HG03045 (cell line): Measurements from ENCODE around the gene RNU6-8.

Experiments used
- ATAC-seq: cut with Tn5 transposase; IDR thresholded peaks from one replicate; pipeline ENCODE4 v1.9.1; 2021; ENCODE audit warnings: mild to moderate bottlenecking, moderate library complexity; ENCODE audit not compliant: unreplicated experiment

Gene RNU6-8

DNA sequence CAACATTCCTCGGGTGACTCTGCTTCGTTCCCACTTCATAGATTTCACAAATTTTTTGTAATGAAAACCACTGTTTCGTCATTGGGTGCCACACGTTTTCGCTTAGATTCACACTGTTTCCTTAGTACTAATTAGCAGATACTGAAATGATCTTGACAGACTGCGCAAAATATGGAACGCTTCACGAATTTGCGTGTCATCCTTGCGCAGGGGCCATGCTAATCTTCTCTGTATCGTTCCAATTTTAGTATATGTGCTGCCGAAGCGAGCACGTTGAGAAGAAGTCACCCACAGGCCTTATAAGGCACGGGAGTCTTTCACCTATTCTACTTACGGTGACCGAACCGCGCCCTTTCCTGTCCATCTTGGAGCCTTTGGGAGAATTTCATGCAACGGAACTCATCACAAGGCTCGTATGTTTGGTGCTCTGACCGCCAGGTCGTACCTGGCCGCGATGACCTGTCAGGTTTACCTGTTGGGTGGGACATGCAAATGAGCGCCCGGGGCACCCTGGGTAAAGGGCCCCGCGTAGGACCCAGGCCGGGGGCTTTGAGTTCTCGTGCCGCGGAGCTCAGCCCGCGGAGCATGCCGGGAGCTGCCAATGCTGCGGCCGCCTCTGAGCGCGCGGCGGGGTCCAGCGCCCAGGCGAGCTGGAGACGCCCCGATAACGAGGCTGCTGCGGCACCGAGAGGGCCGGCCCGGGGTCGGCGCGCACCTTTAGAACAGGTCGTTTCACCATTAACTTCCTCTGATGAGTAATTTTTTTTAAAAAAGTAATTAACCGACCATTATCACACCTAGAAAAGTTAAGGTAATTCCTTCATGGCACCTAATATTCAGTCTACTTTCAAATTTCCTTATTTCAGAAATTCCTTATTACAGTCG, at the start of gene RNU6-8:
TSS of gene RNU6-8 (minus strand) at position 272 of the 885 bp plus-strand sequence.
- peak; percentile 72 for ATAC-seq

DNA sequence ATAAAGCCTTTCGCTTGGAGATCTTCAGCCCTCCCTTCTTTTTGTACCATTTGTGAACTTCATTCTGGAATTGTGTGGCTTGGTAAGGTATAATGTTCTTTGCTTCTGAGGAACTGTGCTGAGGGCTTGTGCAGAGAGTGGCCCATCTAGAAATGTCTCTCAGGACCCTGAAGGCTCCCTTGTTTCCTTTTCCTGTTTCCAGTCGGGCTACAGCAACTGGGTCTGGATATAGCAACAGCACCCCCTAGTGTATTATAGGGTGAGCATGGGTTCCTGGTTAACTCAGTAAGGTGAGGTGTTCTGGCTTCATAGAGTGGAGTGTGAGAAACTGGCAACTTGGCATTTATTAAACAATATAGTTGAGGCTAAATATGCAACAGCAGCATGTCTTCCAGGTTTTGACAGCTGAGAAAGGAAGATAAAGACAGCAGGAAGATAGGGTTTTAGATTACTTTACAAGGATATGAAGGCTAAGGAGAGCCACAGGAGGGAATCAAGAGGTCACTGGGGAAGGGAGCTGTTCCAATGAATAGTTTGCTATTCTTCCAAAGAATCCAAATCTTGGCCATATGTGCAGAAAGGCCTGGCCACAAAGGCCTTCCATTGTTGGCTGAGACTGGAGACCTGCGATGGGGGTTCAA, 49.1 kb upstream of the RNU6-8 start:
- ATAC-seq: peak; percentile 81

DNA sequence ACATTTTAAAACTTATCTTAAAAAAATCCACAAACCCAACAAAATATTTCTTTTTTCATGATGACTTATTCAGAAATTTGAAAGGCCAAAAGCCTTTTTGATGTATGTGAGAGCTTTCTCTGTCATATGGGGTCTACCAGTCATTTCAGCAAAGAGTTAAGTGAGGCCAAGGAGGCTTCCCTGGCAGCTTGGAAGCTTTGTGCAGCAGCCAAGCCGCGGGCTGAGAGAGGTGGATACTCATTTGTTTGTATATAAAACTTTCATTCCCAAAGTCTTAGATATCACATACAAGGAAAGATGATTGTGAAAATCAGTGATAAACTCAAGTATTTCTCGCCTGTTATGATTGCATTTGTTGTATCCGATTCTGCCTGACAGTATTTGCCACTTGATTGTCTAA, 48.5 kb upstream of the RNU6-8 start:
- no peak for ATAC-seq

DNA sequence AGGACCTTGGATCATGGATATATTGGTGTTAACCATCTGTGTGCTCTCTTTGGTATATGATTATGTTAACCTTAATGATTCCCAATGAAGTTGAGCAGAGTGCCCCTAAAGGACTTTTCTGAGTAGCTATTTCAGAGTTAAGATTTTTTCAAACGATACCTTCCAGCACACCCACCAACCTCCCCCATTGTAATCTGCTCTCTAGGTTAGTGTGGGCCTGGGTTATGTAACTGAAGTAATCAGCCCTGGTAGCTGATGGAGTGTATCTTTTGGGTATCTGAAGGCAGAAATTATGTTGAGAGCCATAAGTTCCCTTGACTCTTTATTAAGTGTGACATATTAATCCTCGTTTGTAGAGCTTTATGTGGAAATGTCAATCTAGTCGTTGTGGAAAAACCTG, 47.6 kb upstream of the RNU6-8 start:
- no peak for ATAC-seq

DNA sequence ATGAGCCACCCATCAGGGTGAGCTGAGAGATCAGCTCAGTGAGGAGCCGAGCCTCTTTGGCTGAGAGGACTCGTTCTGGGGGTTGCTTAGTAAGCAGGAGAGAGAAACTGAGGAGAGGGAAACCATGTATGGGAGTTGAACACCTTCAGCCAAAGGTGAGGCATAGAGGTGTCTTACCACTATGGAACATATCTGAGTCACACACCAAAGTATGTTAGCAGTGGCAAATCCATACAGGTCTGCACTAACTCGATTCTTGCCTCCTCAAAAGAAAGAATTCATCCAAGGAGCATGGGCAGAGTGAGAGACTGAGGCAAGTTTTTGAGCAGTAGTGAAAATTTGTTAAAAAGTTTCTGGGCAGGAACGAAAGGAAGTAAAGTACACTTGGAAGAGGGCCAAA, 46.7 kb upstream of the RNU6-8 start:
- ATAC-seq: no peak

DNA sequence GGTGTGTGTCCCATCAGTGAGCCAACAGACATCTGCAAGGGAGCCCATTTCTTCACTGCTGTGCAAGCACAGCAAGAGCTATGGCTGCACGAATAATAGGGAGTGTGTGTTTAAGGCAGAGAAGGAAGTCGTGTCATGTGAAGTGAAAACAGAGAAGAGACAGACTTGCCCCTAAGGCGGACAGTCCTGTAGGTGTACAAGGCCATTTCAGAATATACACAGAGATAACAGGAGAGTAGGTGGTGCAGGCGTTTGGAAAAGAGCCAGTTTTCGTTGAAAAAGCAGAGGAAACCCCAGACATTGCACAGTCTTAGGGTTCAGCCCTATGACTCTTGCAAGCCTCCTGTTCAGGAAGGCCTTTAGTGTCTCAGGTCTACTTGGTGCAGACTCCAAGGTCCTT, 46.3 kb upstream of the RNU6-8 start:
- no peak for ATAC-seq

DNA sequence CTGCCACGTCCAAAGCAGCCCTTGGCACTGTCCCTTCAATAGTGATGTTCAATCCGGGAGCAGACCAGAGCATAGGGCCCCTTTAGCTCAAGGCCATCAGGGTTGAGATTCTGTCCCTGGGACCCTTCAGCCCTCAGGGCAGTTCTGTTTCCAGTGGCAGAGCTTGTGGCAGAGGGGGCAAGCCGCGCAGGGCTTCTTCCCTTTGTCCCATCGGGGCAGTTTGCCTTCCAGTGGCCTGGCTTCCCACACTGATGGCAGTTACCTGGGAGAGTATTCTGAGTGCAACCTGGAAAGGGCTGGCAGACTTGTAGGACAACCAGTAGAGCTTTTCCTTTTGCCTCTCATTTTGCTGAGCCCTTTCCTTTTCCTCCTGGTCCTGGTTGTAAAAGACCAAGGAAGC, 43.7 kb upstream of the RNU6-8 start:
- ATAC-seq: no peak

DNA sequence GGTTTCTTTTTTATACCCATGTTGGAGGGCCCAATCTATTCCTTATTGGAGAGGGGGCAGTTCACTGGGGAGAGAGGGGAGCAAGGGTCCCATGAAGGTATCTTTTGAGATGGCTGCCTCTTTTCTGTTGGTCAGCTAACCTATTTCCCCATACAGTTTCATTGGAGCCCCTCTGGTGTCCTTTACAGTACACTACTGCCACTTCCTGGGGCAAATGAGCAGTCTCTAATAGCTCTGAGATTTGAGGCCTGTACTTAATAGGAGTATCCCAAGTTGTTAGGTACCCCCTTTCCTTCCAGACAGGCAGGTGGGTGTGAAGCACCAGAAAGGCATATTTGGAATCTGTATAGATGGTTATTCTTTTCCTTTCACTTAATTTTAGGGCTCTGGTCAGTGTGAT, 41.3 kb upstream of the RNU6-8 start:
- no peak for ATAC-seq

DNA sequence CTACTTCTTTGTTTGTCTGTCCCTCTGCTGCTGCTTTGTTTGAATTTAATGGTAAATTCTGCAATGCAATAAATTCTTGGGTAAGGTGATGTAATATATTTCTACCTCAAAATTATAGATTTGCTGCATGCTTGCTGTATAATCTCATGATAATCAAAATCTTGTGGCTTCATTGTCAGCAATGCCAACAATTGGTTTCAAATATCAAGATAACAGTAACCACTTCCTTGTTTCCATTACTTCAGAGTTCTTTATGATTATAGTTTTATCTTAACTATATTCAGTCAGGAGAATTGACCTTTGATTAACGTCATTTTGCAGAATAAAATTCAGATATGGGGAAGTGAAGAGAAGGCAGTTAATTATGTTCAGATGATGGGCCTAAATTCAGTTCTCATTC, 30.2 kb upstream of the RNU6-8 start:
- no peak for ATAC-seq

DNA sequence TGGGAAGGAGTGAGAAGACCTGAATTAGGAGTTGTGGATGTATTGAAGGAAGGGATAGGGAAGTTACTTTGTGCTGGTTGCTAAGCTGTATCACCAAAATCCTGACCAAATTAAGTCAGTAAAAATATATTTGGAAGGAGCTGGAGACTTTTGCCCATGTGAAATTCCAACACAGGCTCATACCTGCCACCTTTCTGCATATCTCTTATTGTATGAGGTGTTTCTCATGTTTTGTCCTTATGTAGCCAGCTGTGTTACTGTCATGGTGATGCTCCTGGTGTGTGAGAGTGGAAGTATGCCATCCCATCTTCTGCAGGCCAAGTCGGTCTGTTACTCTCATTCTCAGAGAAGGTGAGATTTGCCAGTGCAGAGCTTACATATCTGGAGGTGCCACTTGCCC, 29.4 kb upstream of the RNU6-8 start:
- no peak for ATAC-seq

DNA sequence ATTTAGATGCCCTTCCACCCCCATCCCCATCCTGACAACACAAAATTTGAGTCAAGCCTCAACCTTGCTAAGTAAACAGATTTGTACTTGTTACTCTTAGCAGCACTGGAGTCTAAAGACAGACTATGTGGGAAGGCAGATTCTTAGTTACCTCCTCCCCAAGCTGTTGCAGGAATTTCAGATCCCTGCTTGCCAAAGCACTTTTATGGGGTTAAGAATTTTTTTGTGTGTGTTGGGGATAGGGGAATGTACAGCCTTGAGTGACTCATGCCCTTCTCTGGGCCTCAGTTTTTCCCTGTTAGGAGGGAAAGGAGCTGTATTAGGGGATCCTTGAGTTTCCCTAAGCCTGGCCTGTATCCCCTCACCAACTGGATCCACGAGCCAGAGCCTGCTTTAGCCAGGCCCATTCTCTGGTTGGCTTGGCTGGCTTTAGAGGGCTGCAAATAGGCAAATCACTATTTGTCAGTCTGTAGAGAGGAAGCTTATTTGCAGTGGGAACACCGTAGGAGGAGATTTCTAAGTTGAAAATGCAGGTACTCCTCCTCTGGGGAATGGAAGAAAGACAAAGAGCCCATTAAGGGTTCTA, 27.7 kb upstream of the RNU6-8 start:
- ATAC-seq: no peak

DNA sequence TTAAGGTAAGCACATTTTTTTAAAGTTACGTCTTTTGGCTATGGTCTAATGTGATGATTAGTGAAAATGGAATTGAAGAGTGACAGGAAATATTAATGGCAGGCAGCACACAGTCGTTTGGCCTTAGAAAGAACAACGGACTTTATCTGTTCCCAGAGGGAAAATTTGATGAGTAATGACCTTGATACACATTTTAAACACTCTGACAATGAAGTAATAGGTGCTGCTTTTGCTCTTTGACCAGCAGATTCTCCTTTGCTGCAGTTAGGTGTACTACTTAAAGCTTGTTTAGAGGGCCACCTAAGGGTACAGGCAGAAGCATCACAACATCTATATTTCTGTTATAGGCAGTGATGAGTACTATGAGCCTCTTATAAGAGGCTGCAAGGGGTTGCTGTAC, 27.1 kb upstream of the RNU6-8 start:
- ATAC-seq: no peak

DNA sequence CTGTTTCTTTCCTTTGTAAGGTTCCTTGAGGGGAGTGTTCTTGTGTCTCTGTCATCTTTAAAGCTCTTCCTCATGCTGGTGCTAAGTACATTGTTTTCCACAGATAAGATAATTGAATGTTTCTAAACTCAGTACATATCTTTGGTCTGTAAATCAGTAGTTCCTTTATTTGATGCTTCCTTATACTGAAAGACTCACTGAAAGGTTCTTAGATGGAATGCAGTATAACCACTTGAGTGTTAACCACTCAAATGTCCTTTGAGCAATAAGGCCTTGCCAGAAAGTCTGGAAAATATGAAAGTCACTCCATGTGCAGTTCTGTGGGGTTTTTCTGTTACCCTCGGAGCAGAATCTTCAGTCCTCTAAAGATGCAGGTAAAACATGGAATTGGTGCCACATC, 23.0 kb upstream of the RNU6-8 start:
- no peak for ATAC-seq

DNA sequence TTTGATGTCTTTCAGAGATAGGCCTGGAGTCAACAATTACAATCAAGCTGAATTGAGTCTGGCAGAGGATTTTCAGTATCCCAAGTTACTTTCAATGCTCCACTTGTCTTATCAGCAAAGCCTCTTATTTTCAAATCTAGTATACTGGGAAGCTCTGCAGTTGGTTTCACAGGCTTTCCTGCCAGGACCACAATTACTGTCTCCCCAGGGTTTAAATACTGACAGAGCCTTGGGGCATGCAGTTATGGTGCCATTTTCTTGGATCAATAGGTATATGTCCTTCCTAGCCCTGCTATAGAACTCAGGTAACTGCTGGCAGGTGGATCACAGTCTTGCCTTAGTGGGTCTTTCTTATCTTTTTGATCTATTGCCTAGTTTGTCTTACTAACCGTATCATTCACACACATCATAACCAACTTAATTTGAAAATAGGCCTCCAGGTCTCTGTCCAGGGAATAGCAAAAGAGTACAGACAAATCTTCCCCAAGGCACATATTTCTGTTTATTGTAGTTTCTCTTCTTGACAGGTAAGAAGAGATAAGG, 22.4 kb upstream of the RNU6-8 start:
- no peak for ATAC-seq

DNA sequence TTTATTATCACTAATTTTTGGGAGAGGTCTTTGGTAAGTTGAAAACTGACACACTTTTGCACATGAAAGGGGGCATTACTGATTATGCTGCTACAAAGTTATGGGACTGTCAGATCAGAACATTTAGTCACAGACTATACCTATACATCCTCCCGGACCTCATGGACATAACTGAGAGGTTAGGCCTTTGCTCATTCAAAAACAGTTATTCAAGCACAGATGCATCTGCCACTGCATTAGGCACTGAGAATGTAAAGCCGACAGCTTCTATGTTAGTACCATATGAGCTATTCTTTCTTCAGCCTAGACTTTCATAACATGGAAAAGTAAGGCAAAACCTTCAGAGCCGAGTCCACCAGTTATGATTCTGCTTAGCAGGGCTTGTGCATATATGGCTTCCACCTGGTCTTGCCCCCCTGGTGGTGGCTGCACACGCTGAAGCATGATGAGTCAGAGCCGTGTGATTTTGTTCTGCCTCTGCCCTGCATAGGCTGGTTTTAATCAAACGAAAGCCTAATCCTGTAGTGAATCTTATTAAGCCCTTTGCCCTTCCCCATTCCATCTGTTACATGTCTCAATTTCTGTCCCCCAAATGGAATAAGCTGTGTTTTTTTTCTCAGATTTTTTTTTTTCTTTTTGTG, 21.8 kb upstream of the RNU6-8 start:
- ATAC-seq: no peak

DNA sequence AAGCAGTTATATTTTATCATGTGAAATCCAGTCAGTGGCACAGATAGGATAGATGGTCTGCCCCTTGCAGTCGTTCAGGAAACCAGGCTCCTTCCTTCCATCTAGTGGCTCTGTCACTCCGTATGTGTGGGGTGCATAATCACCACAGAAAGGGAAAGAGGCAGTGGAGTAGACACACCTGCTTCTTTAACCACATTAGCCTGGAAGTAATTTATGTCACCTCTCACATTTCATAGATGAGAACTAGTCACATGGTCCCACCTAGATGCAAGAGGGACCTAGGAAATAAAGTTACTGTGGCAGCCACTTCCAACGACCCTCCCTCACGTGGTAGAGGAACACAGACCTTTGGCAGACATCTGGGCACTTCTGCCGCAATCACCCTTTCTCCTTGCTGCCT, 14.2 kb upstream of the RNU6-8 start:
- no peak for ATAC-seq

DNA sequence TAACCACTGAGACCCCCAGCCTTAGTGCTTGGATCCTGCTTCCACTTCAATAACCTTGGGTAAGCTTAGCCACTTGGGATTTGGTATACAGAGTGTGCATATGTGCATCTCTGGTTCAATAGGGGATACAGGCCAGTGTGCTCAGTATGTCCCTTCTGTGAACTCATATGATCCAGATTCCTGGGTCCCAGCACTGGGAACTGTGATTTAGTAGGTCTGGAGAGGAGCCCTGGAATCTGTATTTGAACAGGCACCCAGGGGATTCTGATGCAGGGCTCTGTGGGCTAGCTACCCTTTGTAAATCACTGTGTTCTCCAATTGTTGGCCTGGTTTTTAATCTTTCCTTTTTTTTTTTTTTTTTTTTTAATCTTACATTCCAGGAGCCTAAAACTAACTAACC, 9.8 kb upstream of the RNU6-8 start:
- no peak for ATAC-seq

DNA sequence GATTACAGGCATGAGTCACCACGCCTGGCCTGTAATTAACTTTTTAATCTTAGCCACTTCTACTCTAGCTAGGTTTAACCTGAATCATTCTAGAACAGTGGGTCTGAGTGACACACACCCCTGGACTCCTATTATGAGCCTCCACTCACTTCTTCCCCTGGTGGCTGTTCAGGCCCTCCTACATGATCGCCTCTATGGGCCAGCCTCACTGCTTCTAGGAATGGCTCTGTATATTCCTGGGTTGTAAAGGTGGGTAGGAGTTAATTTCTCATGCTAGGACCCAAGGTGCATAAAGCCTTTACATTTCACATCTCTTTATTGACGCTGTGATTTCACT, 8.0 kb upstream of the RNU6-8 start:
- no peak for ATAC-seq

DNA sequence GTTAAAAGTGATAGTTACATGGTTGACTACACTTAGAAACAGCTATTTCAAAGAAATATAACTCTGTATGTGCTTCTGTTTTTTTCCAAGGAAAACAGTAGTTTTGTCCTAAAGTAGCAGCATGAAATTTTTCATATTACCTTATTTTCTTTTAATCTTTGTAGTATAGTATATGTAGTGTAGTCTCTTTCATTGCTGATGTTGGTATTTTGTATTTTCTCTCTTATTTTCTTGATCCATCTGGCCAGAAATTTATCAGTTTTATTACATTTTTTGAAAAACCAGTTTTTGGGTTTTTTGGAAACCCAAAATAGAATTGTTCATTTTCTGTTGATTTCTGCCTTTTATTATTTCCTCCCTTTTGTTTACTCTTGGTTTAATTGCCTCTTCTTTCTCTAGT, 6.4 kb upstream of the RNU6-8 start:
- no peak for ATAC-seq

DNA sequence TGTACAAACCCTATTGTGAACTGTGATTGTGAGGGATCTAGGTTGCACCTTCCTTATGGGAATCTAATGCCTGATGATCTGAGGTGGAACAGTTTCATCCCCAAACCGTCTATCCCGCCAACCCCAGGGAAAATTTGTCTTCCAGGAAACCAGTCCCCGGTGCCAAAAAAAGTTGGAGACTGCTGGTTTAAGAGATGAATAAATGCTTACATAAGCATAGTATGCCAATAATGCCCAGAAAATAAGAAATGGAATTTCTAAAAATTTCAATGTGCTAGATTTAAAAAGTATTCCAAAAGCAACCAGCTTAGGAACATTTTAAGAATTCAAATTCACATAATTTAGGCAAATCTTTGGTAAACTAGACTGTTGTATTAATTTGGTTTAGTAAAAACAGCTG, 5.4 kb upstream of the RNU6-8 start:
- no peak for ATAC-seq

DNA sequence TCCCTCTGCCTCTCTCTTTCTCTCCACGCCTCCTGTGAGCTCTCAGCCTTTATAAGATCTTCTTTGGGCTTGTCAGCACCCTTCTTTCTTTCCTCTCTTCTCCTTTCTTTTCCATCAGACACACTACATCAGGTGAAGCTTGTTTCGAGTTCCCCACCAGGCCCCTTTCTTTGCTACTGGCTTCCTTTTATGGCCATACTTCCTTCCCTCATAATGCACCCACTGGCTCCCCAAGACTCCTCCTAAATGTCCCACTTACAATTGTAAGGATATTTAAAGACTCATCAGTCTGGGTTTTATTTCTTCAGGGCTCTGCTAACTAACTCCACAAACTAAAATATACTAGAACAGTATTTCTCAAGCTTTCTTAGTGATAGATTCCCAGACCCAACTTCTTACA, 3.5 kb upstream of the RNU6-8 start:
- ATAC-seq: no peak

DNA sequence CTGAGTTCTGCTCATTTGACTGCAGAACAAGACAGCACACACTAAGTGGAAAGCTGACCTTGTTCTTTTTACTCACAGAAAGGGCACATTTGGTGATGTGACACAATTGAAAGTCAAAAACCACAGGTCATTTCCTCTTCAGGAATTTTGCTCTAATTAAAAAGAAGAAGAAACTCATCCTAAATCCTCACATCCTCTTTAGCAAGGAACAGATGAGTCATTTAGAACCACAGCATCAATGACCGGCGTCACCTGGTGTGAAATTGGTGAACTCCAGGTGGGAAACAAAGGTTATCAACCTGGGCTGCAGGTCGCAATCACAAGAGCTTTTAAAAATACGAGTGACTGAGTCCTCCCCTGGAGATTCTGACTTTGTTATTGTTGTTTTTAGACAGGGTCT, 2.9 kb upstream of the RNU6-8 start:
- ATAC-seq: no peak
